HG02763 (cell line): ENCODE measurements around the gene ZNF135.

Experiments used
- ATAC-seq: cut with Tn5 transposase; IDR thresholded peaks from one replicate; pipeline ENCODE4 v1.9.1; 2021; ENCODE audit warnings: mild to moderate bottlenecking, moderate library complexity; ENCODE audit not compliant: unreplicated experiment

ZNF135 gene

DNA sequence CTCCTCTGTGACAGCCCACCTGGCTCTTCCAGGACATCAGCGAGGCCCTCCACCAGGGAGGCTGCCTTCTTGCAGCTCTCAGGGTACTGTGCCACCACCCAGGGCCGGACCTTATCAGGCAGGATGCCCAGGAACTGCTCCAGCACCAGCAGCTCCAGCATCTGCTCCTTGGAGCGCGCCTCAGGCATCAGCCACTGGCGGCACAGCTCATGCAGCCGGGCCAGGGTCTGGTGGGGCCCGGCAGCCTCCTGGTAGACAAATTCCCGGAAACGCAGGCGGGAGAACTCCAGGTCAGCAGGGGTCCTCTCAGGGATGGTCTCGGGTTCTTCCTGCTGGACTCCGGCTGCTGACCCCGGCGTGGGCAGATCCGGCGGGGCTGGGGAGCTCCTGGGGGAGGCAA is 30.8 kb downstream of the ZNF135 start:
- ATAC-seq = no peak

DNA sequence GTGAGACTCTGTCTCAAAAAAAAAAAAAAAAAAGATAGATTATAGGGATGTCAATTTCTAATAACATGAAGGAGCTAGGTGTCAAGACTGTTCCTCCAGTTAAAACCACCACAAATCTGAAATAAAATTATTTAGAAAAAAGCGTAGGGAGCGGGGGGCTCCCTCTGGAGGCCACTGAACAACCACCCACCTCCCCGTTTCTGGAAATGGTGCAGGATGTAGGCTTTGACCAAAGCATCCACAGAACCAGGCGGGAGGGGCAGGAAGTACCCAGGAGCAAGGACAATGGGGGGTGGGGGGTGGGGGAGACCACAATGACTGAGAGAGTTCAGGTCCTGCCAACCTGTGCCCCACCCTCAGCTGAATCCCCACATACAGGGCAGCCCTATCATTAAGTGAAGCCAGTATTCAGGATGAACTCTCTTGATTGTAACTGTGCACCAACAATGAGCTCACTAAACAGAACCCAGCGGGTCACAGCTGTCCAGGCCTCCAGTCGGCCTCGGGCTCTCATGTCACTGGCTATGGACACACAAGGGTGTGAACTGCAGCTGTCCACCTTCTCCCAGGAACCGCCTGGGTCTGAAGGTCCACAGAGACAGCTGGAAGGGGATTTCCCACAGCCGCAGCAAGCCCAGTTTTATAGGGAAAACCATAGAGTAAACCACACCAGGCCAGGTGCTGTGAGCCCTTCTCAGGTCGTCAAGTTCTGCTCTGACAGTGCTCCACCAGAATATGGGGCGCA is 32.3 kb downstream of the ZNF135 start:
- no peak for ATAC-seq

- no peak for ATAC-seq
Measured at GRCh38 chr19:58093071-58093470, 34.0 kb downstream of the ZNF135 start.

- no peak for ATAC-seq
Measured at GRCh38 chr19:58095328-58095727, 36.2 kb downstream of the ZNF135 start.

DNA sequence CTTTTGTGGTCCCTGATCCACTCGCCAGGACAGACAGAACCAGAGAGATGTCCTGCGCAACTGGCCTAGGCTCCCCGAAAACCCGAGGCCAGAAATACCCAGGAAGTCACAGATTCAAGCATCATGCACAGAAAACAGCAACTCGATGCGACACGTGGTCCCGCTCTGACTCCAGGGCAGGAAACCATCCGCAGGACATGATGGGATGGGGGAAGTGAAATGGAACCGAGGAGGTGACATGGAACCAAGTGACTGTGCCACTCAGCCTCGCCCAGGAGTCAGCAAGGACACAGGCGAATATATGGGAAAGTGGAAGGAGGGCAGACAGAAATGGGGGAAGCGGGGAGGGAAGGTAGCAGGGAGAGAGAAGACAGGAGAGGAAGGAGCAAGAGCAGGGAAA is 37.8 kb downstream of the ZNF135 start:
- no peak for ATAC-seq

DNA sequence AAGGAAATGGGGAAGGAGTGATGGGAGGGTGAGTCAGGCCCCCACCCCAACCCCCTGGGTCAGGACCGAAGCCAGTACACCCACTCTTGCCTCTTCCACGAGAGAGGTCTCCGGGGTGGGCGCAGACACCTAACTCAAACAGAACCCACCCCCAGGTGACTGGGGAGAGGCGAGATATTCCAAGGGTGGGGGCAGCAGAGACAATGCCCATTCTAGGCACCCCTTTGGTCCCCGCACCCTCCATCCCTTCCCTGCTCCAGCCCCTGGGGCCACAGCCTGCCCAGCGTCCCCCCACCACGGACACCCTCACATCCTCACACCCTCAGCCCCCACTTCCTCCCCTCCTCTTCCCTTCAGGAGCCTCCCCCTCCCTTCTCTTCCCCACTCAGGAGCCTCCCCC is 38.3 kb downstream of the ZNF135 start:
- ATAC-seq = no peak

- ATAC-seq = peak; percentile 68
Measured at GRCh38 chr19:58097781-58098681, 38.9 kb downstream of the ZNF135 start, which contains the start of gene ZSCAN18. TSS of gene ZSCAN18 (minus strand) at chr19:58098231. CDS start at chr19:58090267, 7,964 bp downstream.

GRCh38 chr19:58098682-58098998 is 39.6 kb downstream of the ZNF135 start:
- ATAC-seq = no peak

GRCh38 chr19:58107778-58108545 is 48.9 kb downstream of the ZNF135 start:
- ATAC-seq = no peak

DNA sequence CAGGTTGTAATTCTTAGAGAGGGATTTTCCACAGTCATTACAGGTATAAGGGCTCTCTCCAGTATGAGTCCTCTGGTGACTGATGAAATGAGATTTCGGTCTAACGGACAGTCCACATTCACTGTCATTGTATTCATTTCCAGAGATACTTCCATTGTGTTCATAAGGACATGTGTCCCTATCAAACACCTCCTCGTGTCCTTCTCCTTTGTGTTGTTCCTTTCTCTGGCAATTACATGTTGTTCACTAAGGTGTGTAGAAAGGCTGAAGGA is 49.4 kb downstream of the ZNF135 start:
- no peak for ATAC-seq

DNA sequence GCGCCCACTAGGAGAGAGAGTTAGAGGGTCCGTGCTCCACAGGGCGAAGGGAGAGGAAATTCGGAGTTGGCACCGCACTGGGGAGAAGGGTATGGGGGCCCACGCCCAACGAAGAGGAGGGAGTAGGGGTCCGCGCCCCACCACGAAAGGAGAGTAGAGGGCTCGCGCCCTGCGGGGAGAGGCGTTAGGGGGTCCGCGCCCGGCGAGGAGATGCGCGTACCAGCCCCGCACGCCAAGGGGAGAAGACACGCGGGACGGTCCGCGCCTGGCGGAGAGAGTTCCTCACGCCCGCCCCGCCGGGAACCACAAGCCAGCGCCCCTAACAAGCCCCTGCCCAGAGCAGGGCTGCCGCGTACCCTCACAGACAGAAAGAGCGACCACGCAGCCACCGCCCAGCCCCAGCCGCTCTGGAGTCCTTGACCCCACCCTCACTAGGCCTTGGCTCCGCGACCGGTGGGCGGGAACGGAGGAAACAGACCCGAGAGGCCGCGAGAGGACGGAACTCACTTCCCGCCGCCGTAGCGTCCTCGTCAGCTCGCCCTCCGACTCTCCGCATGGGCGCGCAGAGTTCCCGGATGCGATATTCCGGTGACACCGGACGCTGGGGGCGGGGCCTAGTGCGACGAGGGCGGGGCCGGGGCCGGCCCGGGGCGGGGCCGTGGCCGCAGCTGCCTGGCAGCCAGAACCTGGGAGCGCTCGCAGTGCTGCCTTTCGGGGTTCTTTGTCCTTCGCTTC is 58.9 kb downstream of the ZNF135 start:
- no peak for ATAC-seq

DNA sequence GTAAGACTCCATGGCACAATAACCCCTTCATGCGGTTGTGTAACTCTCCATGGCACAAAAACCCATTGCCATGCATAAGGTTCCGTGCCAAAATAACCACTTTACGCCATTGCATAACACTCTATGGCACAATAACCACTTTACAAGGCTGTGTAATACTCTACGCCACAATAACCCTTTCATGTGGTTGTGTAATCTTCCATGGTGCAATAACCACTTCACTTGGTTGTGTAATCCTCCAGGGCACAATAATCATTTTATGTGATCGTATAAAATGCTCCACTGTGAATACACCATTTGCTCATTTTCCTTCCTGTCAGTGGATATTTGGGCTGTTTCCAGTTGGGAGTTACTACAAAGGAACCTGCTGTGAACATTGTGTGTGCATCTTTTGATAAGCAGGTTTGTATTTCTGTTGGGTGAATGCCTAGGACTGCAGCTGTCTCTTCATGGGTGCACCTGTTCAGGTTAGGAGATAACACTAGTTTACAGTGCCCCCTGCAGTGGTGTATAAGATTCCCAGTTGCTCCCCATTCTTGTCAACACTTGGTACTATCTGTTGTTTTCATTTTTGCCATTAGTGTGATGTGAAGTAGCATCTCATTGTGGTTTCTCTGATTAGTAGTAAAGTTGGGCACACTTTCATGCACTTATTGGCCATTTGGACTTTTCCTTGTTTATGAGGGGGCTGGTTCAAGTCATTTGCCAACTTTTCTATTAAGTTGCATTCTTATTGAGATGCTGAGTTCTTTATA is 60.1 kb downstream of the ZNF135 start:
- no peak for ATAC-seq
